HG03520 (cell line): ENCODE results near the gene MTCL3.

ENCODE experiments used
- ATAC-seq: cut with Tn5 transposase; IDR thresholded peaks from one replicate; pipeline ENCODE4 v1.9.1; 2021; ENCODE audit warnings: mild to moderate bottlenecking, moderate library complexity; ENCODE audit not compliant: unreplicated experiment

The MTCL3 gene

DNA sequence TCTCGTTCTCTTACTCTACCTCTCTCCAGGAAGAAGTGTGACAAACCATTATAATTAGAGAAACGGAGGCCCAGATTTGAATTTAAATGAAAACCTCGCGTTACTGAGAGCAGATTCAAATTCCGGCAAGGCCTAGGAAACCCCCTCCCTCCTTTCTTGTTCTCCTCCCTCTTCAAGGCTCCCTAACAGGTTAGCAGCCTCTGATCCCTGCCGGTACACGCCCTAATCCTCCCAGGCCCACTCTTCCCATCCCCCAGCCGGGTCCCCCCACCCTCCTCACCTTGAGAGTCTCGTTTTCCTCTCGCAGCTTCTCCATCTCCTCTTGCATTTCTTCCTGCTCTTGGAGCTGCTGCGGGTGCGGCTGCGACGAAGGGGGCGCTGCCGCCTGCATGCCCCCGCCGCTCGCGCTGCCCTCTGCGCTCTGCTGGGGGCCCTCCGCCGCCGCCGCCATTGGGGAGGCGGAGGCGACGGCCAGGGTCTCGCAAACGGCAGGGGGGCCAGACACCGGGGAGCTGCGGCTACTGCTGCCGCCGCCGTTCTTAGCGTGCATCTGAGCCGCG lies 3.8 kb downstream of the MTCL3 start:
- peak; percentile 1 for ATAC-seq

DNA sequence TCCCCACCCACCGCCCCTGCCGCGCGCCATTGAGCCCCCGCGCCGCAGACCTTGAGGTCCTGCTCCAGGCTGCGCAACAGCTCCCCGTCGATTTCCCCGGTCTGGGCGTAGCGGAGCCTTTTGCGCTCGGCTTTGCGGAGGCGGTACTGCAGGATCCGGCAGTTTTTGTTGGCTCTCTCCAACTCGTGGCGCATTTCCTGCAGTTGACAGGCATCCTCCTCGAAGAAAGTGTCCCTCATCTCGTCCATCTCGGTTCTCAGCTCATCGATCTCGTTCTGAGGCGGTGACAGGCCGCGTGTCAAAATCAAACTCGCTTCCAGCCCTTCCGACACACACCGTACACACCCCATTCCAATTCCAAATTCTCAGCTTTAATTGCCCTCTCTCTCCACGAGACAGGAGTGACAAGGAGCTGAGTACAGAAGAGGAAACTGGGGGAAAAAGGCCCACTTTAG lies 4.3 kb downstream of the MTCL3 start:
- ATAC-seq: no peak

DNA sequence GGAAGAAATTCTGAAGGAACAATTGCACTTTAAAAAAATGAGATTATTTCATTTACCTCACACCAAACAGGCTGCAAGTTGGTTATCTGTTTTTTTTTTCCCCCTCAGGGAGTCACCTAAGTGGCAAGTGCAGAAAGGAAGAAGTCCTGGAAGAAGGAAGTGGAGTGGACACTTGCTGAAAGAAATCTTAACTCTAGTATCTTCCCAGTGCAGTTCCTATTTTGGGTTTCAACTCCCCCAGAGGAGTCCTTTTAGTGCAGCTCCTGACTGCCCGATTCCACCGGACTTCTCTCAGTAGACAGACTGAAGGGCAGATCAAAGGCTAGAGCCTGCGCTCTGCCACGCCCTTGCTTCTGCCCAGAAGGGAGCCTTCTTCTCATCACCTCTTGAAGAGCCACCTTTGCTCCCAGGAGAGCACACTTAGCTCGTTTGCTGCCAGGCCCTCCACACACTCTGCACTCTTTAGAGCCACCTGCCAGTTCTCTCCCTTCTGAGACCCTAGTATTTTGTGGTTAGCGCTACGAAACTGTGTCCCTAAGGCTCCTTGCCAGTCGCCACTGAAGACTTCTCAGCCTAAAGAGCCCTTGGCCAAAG lies 4.9 kb downstream of the MTCL3 start:
- ATAC-seq: no peak

DNA sequence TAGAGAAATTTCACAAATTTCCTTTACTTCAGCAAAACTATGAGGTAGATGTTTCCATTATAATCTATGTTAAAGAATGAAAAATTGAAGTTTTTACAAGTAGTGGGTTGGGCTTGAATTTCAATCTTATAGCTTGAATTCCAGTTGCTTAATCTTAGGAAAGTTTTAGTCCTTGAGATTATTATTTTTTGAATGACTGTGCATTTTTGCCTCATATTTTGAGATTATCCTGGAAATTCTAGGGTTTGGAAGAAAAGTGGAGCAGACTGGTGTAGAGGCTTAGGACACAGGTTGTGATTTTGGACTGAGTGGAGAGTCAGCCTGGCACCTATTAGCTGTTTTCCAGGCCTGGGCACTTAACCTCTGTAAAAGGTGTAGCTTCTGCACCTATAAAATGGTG lies 5.7 kb downstream of the MTCL3 start:
- no peak for ATAC-seq

DNA sequence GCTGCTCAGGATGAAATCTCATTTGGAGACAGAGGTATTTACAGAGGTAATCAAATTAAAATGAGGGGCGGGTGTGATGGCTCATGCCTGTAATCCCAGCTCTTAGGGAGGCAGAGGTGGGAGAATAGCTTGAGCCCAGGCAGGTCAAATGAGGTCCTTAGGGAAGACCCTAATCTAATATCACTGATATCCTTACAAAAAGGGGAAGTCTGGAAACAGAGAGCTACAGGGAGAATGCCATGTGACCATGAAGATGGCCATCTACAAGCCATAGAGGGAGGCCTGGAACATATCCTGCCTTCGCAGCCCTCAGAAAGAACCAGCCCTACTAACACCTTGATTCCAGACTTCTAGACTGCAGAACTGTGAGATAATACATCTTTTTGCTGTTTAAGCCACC lies 8.3 kb downstream of the MTCL3 start:
- ATAC-seq: no peak

DNA sequence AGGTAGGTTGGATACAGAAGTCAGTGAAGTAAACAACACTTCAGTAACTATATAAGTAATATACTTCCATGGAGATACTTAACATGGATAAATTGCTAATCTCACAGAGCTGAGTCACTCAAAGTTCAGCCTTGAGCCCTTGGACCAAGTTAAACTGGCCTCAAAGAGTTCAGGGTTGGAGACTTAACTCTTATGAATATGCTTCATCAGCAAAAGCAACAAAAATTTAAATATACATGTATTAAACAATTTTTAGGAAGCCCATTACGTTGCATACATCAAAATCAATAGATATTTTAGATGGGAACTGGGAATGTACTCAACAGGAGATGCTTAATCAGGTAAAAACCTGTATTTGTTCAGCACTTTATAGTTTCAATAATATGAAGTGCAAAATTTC lies 12.2 kb downstream of the MTCL3 start:
- no peak for ATAC-seq

DNA sequence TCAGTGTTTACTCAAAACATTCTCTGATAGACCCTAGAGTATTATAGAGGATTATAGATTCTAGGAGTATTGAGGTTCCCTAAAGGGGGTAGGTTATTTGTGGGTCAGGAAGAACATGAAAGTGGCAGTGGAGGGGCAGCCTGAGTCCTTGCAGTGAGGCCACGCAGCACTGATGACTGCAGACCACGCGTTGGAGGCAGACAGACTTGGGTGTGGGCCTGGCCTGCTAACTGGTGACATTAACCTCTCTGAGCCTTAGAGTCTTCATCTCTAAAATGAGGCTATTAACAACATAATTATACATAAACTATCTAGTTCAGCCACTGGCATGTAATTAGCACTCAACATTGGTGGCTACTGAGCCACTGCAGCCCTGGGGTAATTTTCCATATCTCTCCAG lies 16.1 kb downstream of the MTCL3 start:
- no peak for ATAC-seq

DNA sequence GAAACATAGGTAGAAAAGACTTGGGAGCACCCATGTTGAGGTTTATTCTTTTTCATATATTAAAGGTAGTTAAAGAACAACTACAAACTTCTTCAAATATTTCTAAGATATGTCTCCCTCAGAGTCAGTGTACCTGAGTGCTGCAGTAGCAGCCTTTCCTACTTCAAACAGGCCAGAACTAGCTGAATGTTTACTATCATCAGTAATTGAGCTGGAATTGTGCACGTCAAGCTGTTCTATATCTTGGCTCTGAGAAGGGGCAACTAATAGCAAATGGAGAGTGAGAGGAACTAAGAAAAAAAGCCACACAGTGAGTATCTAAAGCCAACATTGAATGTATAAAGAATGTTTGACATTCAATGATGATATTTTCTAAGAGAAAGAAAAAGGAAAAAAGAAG lies 21.7 kb downstream of the MTCL3 start:
- ATAC-seq: no peak

DNA sequence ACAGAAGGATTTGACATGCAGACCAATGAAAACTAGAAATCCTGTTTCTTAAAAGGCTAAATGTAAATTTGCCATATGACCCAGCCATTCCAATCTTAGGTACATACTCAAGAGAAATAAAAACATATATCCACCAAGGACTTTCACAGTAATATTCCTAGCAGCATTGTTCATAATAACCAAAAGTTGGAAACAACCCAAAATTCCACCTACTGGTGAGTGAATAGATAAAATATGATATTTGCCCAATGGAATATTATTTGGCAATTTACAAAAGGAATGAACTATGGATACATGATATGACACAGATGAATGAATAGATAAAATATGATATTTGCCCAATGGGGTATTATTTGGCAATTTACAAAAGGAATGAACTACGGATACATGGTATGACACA lies 22.7 kb downstream of the MTCL3 start:
- ATAC-seq: no peak

DNA sequence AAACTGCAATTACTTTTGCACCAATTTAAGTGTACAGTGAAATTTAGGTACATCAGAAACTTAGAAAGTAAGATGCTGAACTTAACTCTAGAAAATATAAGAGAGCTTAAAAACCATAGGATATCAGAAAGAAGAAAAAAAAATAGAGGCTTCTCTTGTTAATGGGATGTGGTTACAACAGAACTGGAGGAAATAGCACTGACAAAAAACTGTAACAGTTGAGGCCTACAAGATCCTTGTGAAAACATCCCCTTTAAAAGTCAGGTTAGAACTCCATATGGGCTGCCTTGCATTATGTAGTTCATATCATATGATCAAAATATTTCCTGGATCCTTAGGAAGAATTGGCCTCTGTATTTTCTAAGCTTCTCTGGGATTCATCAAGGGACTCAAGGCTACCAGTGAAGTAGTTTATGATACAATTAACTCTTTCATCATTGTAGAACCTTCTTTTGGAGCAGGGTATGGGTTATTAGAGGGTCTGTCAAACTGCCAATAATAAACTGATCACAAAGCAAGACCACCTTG lies 24.8 kb downstream of the MTCL3 start:
- ATAC-seq: no peak

DNA sequence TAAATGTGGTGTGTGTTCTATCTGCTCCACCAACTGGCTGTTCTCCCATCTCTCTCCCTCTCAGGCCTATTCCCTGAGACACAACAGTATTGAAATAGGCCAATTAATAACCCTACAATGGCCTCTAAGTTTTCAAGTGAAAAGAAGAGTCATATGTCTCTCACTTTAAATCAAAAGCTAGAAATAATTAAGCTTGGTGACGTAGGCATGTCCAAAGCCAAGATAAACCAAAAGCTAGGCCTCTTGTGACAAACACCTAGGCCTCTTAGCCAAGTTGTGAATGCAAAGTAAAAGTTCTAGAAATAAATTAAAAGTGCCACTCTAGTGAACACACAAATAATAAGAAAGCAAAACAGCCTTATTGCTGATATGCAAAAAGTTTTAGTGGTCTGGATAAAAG lies 29.9 kb downstream of the MTCL3 start:
- no peak for ATAC-seq

DNA sequence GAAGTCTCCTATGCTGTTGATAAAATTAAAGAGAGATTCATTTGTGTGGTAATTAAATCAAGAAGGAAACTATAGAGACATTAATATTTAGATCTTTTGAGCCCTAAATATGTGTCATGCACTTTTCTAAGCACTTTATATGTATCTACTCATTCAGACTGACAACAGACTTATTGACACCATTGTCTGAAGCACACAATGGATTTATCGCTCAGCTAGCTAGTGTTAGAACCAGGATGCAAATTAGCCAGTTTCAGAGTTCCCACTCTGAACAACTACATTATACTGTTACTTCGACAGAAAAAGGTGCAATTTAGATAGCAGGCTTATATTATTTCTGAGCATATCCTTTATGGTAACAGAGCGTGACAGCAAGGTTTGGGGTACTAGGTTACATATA lies 32.2 kb downstream of the MTCL3 start:
- ATAC-seq: no peak

DNA sequence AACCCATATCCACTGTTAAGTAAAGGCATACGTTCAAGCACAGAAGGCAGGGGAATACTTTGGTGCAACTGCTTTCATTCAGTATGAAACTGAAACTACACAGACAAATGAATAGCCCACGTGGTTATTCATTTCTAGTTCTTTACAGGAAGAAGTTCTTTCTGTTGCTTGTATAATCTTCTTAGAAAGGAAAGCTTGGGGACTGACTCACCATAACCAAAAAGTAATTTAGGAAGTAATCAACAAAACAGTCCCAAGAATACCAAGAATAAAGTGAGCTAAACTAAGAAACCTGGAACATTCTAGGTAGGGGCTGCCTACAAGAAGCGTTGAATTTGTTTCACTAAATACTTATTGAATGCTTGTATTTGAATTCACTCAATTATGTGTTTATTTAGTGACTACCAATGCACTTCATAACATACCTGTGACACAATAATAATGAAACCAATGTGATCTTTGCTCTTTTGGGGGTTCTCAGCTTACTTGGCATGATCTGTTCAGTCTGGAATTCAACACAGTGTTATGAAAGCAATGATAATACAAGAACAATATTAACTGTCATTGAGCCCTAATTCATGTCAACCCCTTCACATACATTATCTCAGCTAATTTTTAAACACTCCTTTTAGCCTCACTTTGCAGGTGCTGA lies 34.8 kb downstream of the MTCL3 start:
- ATAC-seq: peak; percentile 99

DNA sequence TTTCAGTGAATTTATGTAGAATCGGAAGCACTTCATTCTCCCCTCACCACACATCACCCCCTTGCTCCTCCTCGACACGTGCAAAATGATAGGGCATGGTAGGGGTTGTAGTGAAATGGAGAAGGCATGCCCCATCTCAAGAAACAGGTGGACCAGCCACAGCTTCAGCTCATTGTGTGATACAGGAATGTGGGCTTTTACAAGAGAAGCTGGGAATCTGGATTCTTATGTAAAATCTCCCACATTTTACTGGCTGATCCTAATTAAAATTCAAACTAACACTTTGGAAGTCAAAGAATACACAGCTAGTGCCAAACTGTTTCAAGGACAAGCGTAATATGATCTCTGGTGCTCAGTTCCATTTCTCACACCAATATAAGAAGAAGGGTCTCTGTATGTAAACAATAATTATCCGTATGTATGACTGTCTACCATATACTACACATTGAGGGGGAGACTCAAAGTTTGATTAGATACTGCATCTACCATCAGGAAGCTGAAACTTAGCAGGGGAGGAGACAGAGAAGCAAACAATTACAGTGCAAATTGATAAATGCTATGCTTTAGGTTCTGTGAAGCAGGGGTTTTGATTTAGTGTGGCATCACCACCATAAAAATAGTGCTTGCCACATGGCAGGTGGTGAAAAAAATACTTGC lies 35.6 kb downstream of the MTCL3 start:
- ATAC-seq: peak; percentile 22

DNA sequence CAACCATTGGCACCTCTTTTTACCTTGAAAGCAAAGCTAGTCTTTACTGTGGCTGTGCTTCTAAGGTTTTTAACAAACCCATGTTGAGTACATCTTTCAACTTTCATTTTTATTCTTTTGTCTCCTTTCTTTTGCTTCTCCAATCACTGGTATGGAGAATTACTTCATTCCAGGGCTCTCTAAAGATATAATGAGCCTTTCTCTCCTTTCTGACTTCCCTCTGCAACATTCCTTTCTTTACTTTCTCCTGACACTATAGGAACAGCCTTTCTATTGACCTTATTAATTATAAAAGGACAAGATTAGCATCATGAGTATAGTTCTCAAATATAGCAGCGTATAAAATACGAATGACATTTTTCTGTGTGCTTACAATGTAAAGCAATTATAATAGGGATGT lies 36.8 kb downstream of the MTCL3 start:
- ATAC-seq: no peak

DNA sequence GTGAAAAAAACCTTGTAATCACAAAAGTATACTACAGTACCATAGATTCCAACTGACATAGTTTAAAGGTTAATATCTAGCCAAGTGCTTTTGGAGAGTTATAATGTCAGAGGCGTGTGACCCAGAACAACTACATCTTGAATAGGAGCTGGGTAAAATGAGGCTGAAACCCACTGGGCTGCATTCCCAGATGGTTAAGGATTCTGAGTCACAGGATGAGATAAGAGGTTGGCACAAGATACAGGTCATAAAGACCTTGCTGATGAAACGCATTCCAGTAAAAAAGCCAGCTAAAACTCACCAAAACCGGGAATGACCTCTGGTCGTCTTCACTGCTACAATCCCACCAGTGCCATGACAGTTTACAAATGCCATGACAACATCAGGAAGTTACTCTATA lies 37.5 kb downstream of the MTCL3 start:
- no peak for ATAC-seq

DNA sequence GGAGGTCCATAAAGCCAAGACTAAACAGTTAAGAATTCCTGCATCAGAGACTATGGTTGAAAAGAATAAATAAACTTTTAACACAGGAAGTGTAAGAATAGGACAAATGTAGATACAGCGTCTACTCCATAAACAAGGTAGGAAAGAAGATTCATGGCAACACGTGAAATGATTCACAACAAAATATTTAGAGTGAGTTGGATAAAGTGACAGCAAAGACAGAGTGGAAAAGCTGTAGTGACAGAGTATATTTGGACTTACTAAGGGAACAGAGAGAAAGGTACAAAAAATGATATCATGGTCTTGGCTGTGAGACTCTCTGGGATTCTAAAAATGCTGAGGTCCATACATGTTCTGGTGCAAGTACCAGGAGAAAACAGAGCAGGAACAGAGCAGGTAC lies 38.0 kb downstream of the MTCL3 start:
- ATAC-seq: no peak

DNA sequence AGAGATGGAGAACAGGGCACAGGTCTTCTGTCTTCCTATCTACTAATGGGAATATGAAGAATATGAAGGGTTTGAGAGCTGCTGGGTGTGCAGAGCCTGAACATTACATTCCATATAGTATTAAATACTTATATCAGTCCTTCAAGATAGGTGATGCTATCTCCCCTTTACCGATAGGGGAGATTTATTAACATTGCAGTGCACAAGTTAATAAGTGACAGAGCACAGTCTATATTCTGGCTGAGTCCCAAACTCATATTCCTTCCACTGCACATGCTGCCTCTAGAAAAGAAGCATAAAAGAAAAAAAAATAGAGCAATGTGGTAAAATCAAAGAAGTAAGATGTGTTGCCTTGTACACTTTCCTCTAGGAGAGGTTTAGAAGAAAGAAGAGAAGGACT lies 41.5 kb downstream of the MTCL3 start:
- no peak for ATAC-seq

DNA sequence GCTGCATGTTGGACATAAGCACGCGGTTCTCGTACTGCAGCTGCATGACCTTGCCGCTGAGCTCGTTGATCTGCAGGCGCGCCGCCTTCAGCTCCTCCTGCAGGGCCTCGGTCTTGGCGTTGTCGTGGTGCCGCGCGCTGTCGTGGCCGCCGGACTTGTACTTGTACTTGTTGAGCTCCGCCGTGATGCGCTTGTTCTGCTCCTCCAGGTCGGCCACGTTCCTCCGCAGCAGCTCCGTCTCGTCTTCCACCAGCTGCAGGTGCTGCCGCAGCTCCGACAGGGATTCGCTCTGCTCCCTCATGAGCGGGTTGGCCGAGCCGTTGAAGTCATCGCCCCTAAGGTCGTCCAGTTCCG lies 43.3 kb downstream of the MTCL3 start:
- ATAC-seq: no peak

DNA sequence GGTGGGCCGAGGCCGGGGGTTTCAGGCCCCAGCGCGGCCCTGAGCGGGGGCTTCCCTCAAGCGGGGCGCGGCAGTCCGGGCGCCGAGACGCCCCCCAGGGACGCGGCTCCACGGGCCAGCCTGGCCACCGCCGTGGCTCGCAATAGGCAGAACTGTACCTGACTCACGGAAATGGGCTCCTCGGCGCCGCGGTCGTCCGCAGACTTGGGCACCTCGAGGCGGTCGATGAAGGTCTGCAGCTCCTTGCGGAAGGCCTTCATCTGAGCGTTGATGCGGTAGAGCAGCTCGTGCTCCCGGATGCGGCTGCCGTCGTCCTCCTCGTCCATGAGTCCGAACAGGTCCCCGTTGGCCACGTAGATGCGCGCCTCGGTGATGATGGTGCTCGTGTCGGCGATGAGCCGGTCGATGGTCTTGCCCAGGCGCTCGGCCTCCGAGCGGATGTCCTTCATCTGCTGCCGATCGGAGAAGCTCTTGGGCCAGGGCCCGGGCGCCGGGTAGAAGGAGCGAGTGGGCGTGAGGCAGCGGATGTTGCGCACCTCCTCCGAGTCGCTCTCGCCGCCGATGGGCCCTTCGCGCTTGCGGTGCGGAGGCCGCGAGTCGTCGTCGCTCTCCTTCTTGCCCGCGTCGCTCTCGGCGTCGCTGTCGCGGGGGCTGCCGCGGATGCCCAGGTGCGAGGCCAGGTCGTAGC lies 43.9 kb downstream of the MTCL3 start:
- no peak for ATAC-seq
